Esophagus squamous epithelium (tissue), 5 donors: ENCODE data around the gene PRSS50. TPM values are rescaled to one million over a fixed set of nuclear protein-coding genes. Genes with fewer than 3 reads are reported as not detected.
A peak's percentile ranks its signal among the peaks of the same experiment; 100 is the strongest.

ENCODE experiments used
- DNase-seq: peaks from one replicate; lab custom pipeline; 2025; lab: John Stamatoyannopoulos, UW
- H3K27ac ChIP-seq, 4 donors: fragments of 200-600 bp; sonication (generic); one replicate each; pipeline ENCODE4 v1.5.1; 2016 to 2019; ENCODE audit warnings: mild to moderate bottlenecking in 1 of 4
- H3K27me3 ChIP-seq, 4 donors: fragments of 200-600 bp; sonication (generic); 1 replicate in 3 of 4; 2 replicates in 1 of 4; pipeline versions ENCODE4 v1.5.1 to v1.6.0; 2017 to 2021; ENCODE audit warnings: antibody characterized with exemption in 1 of 4
- H3K36me3 ChIP-seq, 3 donors: fragments of 200-600 bp; sonication (generic); one replicate each; pipeline ENCODE4 v1.5.1; 2016 to 2019
- H3K4me1 ChIP-seq, 3 donors: fragments of 200-600 bp; sonication (generic); one replicate each; pipeline ENCODE4 v1.5.1; 2017 to 2019
- H3K4me3 ChIP-seq, 4 donors: fragments of 200-600 bp; sonication (generic); 1 replicate in 3 of 4; 2 replicates in 1 of 4; pipeline ENCODE4 v1.5.1; 2016 to 2019; ENCODE audit warnings: mild to moderate bottlenecking in 2 of 4, moderate library complexity in 1 of 4
- H3K9me3 ChIP-seq, 3 donors: fragments of 200-600 bp; sonication (generic); one replicate each; pipeline ENCODE4 v1.5.1; 2016 to 2019
- CTCF ChIP-seq, 6 experiments: fragments of 450-650 bp in 4 of 6; fragments of 200-600 bp in 2 of 6; sonication (generic) in 2 of 6; IDR thresholded peaks; one replicate each; pipeline ENCODE4 v1.5.1; 2016 to 2019; ENCODE audit warnings: antibody characterized with exemption in 6 of 6, mild to moderate bottlenecking in 4 of 6, moderate library complexity in 4 of 6
- POLR2A ChIP-seq, 4 donors: fragments of 450-650 bp; IDR thresholded peaks; one replicate each; pipeline ENCODE4 v1.6.1; 2017; ENCODE audit warnings: antibody characterized with exemption in 4 of 4, mild to moderate bottlenecking in 4 of 4, moderate library complexity in 3 of 4
- WGBS, 2 donors: methylation state at CpG; one replicate each; pipeline ENCODE4 v1.1.5; 2018; 5-methylcytosine and 5-hydroxymethylcytosine counted together
- intact Hi-C: fragments of 100-400 bp; cut with DNase I; formaldehyde crosslinking; loops from one replicate; pipeline ENCODE4 v1.15.0; 2022
- total RNA-seq, 4 donors: library from RNA; depleted of rRNA; stranded (reverse); fragments of >200 nt; gene quantifications; one replicate each; pipeline ENCODE4 v1.1.0, GENCODE V29; 2016
- donor health status: DM: yes; HTN: yes; CAD: no.

Gene PRSS50
- total RNA-seq, 4 donors from 2014 or later, result 0.19 TPM; not detected in 3

GRCh38 chr3:46700772-46701171 is 16.9 kb downstream of the PRSS50 start:
- WGBS, 2 donors, result 40% methylated on average over 1 of the region's 4 CpGs; no CpG with 5 or more reads in 1 of the 2 donors
- peaks cover 22 to 45% (median 23%) of the 10 kb centered on the region in 3 donors for H3K4me1 ChIP-seq
- intact Hi-C loops, result no loop called here
- peak overlapping the region in 3 of 4 donors; percentile 28 to 63 (median 43) for H3K4me3 ChIP-seq
- no peak for DNase-seq
- no peak for TF ChIP-seq CTCF (IDR thresholded peaks at IDR 0.05)
- no peak for TF ChIP-seq POLR2A (IDR thresholded peaks at IDR 0.05)
- no peaks in the 10 kb centered on the region for H3K36me3 ChIP-seq
- H3K9me3 ChIP-seq, result no peaks in the 10 kb centered on the region
- H3K27me3 ChIP-seq, result peaks cover 0 to 25% (median 0%) of the 10 kb centered on the region in 4 donors
- no peak overlapping the region for H3K27ac ChIP-seq

GRCh38 chr3:46699676-46700523 is 17.8 kb downstream of the PRSS50 start:
- H3K4me1 ChIP-seq, result peaks cover 31 to 53% (median 32%) of the 10 kb centered on the region in 3 donors
- DNase-seq, result no peak
- H3K36me3 ChIP-seq, result no peaks in the 10 kb centered on the region
- peak overlapping the region in 2 of 4 donors; percentile 19 to 39 for H3K27ac ChIP-seq
- H3K9me3 ChIP-seq, result no peaks in the 10 kb centered on the region
- H3K27me3 ChIP-seq, result peaks cover 0 to 25% (median 0%) of the 10 kb centered on the region in 4 donors
- intact Hi-C loops, result no loop called here
- no peak for TF ChIP-seq POLR2A (IDR thresholded peaks at IDR 0.05)
- TF ChIP-seq CTCF (IDR thresholded peaks at IDR 0.05), result no peak
- WGBS, 2 donors, result 56% methylated on average over 3 of the region's 8 CpGs; no CpG with 5 or more reads in 1 of the 2 donors
- no peak overlapping the region for H3K4me3 ChIP-seq

GRCh38 chr3:46695962-46696894 is 21.4 kb downstream of the PRSS50 start:
- no peak overlapping the region for H3K4me3 ChIP-seq
- intact Hi-C loops, result no loop called here
- peaks cover 57 to 82% (median 57%) of the 10 kb centered on the region in 3 donors for H3K4me1 ChIP-seq
- peak overlapping the region; percentile 88 to 99 (median 97) for H3K27ac ChIP-seq
- TF ChIP-seq CTCF (IDR thresholded peaks at IDR 0.05) (no peak), POLR2A (IDR thresholded peaks at IDR 0.05) (no peak)
- 83 to 100% methylated on average over 1 to 2 of the region's 4 CpGs for WGBS, 2 donors
- peaks cover 0 to 8% (median 0%) of the 10 kb centered on the region in 4 donors for H3K27me3 ChIP-seq
- no peaks in the 10 kb centered on the region for H3K9me3 ChIP-seq
- no peak for DNase-seq
- no peaks in the 10 kb centered on the region for H3K36me3 ChIP-seq

GRCh38 chr3:46695177-46695961 is 22.3 kb downstream of the PRSS50 start:
- H3K27ac ChIP-seq, result peak overlapping the region; percentile 88 to 99 (median 97)
- DNase-seq, result no peak
- H3K4me3 ChIP-seq, result no peak overlapping the region
- H3K4me1 ChIP-seq, result peaks cover 57 to 82% (median 60%) of the 10 kb centered on the region in 3 donors
- H3K27me3 ChIP-seq, result no peaks in the 10 kb centered on the region
- WGBS, 2 donors, result 47 to 91% methylated on average over 3 to 5 of the region's 11 CpGs
- TF ChIP-seq POLR2A (IDR thresholded peaks at IDR 0.05) (no peak), CTCF (IDR thresholded peaks at IDR 0.05) (peak in 4 of 6 experiments; percentile 9 to 57 (median 33))
- intact Hi-C loops, result no loop called here
- no peaks in the 10 kb centered on the region for H3K9me3 ChIP-seq
- no peaks in the 10 kb centered on the region for H3K36me3 ChIP-seq
